ENCODE results near the gene MT1F. TPM values are rescaled to one million over a fixed set of nuclear protein-coding genes. Genes with fewer than 3 reads are reported as not detected.

Gene MT1F
- total RNA-seq, 1 experiment from 2014 or later: 2.1 TPM

GRCh38 chr16:56667581-56668571 is 10.1 kb downstream of the MT1F start, which contains the start of gene MT1G:
Gene MT1G, minus strand, starts transcription at chr16:56668065. Its CDS starts 72 bp downstream, at chr16:56667993.
- CTCF ChIA-PET: no interaction called here

More at GRCh38 chr16:56667581-56668571, 10.1 kb downstream of the MT1F start, which contains the start of gene MT1G:
- Histone ChIP-seq H3K36me3 (ENCODE audit: control insufficient read depth, insufficient read depth, low read length) (no peaks in the 10 kb centered on the region), H3K4me1 (ENCODE audit: control insufficient read depth, insufficient read depth, low read length) (no peaks in the 10 kb centered on the region), H3K27me3 (ENCODE audit: control insufficient read depth, insufficient read depth, low read length) (no peaks in the 10 kb centered on the region), H3K27ac (ENCODE audit: low read length) (no peak within 1 kb of the TSS), H3K9me3 (ENCODE audit: control insufficient read depth, insufficient read depth, low read depth, low read length) (no peaks in the 10 kb centered on the region), H3K4me3 (ENCODE audit: low read depth in 2 of 2, low read length in 2 of 2) (no peak within 1 kb of the TSS)
- no TSS peak for BruUV-seq (replicated peaks)
- no peak for TF ChIP-seq REST (IDR thresholded peaks at IDR 0.05; ENCODE audit: insufficient read depth in 1 of 2, low read depth in 2 of 2, low read length in 1 of 2)
- no peak for TF ChIP-seq SIN3A (IDR thresholded peaks at IDR 0.05; ENCODE audit: borderline replicate concordance, insufficient read depth, low read depth, low read length)
- TF ChIP-seq TCF7L2 (IDR thresholded peaks at IDR 0.05; ENCODE audit: low read depth, low read length): no peak
- TF ChIP-seq, protein P1, sequence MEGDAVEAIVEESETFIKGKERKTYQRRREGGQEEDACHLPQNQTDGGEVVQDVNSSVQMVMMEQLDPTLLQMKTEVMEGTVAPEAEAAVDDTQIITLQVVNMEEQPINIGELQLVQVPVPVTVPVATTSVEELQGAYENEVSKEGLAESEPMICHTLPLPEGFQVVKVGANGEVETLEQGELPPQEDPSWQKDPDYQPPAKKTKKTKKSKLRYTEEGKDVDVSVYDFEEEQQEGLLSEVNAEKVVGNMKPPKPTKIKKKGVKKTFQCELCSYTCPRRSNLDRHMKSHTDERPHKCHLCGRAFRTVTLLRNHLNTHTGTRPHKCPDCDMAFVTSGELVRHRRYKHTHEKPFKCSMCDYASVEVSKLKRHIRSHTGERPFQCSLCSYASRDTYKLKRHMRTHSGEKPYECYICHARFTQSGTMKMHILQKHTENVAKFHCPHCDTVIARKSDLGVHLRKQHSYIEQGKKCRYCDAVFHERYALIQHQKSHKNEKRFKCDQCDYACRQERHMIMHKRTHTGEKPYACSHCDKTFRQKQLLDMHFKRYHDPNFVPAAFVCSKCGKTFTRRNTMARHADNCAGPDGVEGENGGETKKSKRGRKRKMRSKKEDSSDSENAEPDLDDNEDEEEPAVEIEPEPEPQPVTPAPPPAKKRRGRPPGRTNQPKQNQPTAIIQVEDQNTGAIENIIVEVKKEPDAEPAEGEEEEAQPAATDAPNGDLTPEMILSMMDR (IDR thresholded peaks at IDR 0.05): no peak
- no peak for TF ChIP-seq POLR2AphosphoS5 (IDR thresholded peaks at IDR 0.05; ENCODE audit: low read depth, low read length)
- POLR2A ChIA-PET: interaction anchor here (0.6 kb wide), 1 partner anchor 41 kb away, joined by 3 read pairs; no protein-coding TSS in a partner anchor
- intact Hi-C loops (cut with micrococcal nuclease; ENCODE audit: unreplicated experiment): no loop called here
- in situ Hi-C loops (cut with HindIII; ENCODE audit: low pct_unique_long_range_greater_than_20kb, low sequenced_read_pairs): no loop called here
- DNase-seq (ENCODE audit: low read depth, low spot score) (no peak), ATAC-seq (no peak)

Measured in Panc1 (cell line).